H1 (cell line): Measurements from ENCODE around the gene TOP3B. TPM values are rescaled to one million over a fixed set of nuclear protein-coding genes. Genes with fewer than 3 reads are reported as not detected.
A peak's percentile ranks its signal among the peaks of the same experiment; 100 is the strongest.

Experiments used
- CTCF ChIA-PET: fragments of 300-600 bp; sonication (Branson Sonifier 250); formaldehyde crosslinking; loops from one replicate; lab custom pipeline; 2021; ENCODE audit not compliant: partially characterized antibody; lab: Charles Lee
- POLR2A ChIA-PET: fragments of 300-600 bp; sonication (Branson Sonifier 250); formaldehyde crosslinking; loops from one replicate; lab custom pipeline; 2021; ENCODE audit warnings: inconsistent platforms; ENCODE audit not compliant: partially characterized antibody; lab: Charles Lee
- DNase-seq, 2 experiments: peaks; one replicate each; pipeline versions ENCODE4 v3.0.0 to v3.0.0-alpha.2; 2010 to 2022; ENCODE audit warnings: low spot score in 2 of 2, low read depth in 1 of 2, mixed read lengths in 1 of 2
- FAIRE-seq: peaks from 2 replicates; lab custom pipeline; 2011; peaks lifted over from hg19 to GRCh38; lab: Jason Lieb, UNC
- H2AFZ ChIP-seq: 2 replicates; pipeline ENCODE4 v1.8.1; 2012; ENCODE audit warnings: low read length, inconsistent platforms
- H2AK5ac ChIP-seq: 2 replicates; pipeline ENCODE4 v1.6.1; 2013; ENCODE audit warnings: low read depth, low read length
- H2BK120ac ChIP-seq: replicated peaks from 2 replicates; pipeline ENCODE3; 2013; ENCODE audit warnings: low read depth, low read length, inconsistent platforms
- H2BK12ac ChIP-seq: 2 replicates; pipeline ENCODE4 v1.6.1; 2013; ENCODE audit warnings: low read depth, low read length
- H2BK15ac ChIP-seq: 2 replicates; pipeline ENCODE4 v1.6.1; 2013; ENCODE audit warnings: low read length
- H2BK20ac ChIP-seq: 2 replicates; pipeline ENCODE4 v1.6.1; 2013; ENCODE audit warnings: low read length
- H2BK5ac ChIP-seq: 2 replicates; pipeline ENCODE4 v1.6.1; 2013; ENCODE audit warnings: low read depth, low read length
- H3K14ac ChIP-seq: 2 replicates; pipeline ENCODE4 v1.6.1; 2013; ENCODE audit warnings: inconsistent platforms; ENCODE audit not compliant: insufficient read length
- H3K18ac ChIP-seq: 2 replicates; pipeline ENCODE4 v1.6.1; 2013; ENCODE audit warnings: low read length; ENCODE audit errors: extremely low read depth
- H3K23ac ChIP-seq: 2 replicates; pipeline ENCODE4 v1.6.1; 2013; ENCODE audit warnings: inconsistent platforms; ENCODE audit not compliant: insufficient read length
- H3K23me2 ChIP-seq: 2 replicates; pipeline ENCODE4 v1.6.1; 2013; ENCODE audit warnings: low read depth, low read length
- H3K27ac ChIP-seq: 2 replicates; pipeline ENCODE4 v1.6.1; 2011; ENCODE audit warnings: low read depth, low read length, inconsistent platforms
- H3K27me3 ChIP-seq, 4 experiments: replicated peaks in 1 of 4; 1 replicate in 1 of 4; 2 replicates in 3 of 4; pipeline versions ENCODE4 v1.6.1 to v1.8.1; 2011 to 2013; ENCODE audit warnings: low read length in 3 of 4, mild to moderate bottlenecking in 3 of 4, inconsistent platforms in 2 of 4, mixed read lengths in 2 of 4, moderate library complexity in 1 of 4; ENCODE audit not compliant: control insufficient read depth in 3 of 4, insufficient read depth in 3 of 4; ENCODE audit errors: extremely low read depth in 1 of 4
- H3K36me3 ChIP-seq, 4 experiments: 2 replicates each; pipeline versions ENCODE4 v1.6.1 to v1.8.1; 2011 to 2013; ENCODE audit warnings: mild to moderate bottlenecking in 4 of 4, low read length in 3 of 4, moderate library complexity in 2 of 4, control low read depth in 1 of 4, inconsistent platforms in 1 of 4; ENCODE audit not compliant: insufficient read depth in 4 of 4, control insufficient read depth in 2 of 4
- H3K4ac ChIP-seq: replicated peaks from 2 replicates; pipeline ENCODE3; 2013; ENCODE audit warnings: low read length, low read depth, mixed read lengths, inconsistent platforms; ENCODE audit not compliant: insufficient read length
- H3K4me1 ChIP-seq, 4 experiments: replicated peaks in 1 of 4; 1 replicate in 1 of 4; 2 replicates in 3 of 4; pipeline versions ENCODE4 v1.6.1 to v1.8.1; 2011 to 2013; ENCODE audit warnings: low read length in 3 of 4, inconsistent platforms in 2 of 4, mixed read lengths in 1 of 4; ENCODE audit not compliant: insufficient read depth in 4 of 4, control insufficient read depth in 3 of 4
- H3K4me2 ChIP-seq, 2 experiments: 2 replicates each; pipeline versions ENCODE4 v1.6.1 to v1.8.1; 2011 to 2013; ENCODE audit warnings: low read depth in 2 of 2, low read length in 2 of 2, control low read depth in 1 of 2, inconsistent platforms in 1 of 2, mild to moderate bottlenecking in 1 of 2; ENCODE audit not compliant: insufficient read depth in 1 of 2
- H3K4me3 ChIP-seq, 4 experiments: fragments of 200-600, 300-600 bp in 1 of 4; sonication (generic), shearing (Covaris generic), sonication (Bioruptor Twin) in 1 of 4; 2 replicates each; pipeline versions ENCODE4 v1.5.1 to v1.8.1; 2011 to 2016; ENCODE audit warnings: low read length in 4 of 4, low read depth in 3 of 4, control low read depth in 2 of 4, inconsistent platforms in 2 of 4, mild to moderate bottlenecking in 2 of 4, mixed read lengths in 1 of 4, moderate library complexity in 1 of 4; ENCODE audit not compliant: insufficient read depth in 2 of 4; ENCODE audit errors: extremely low read depth in 1 of 4
- H3K56ac ChIP-seq: replicated peaks from 2 replicates; pipeline ENCODE3; 2013; ENCODE audit warnings: low read depth, mild to moderate bottlenecking, mixed read lengths, low read length, inconsistent platforms; ENCODE audit not compliant: insufficient read length
- H3K79me1 ChIP-seq: 2 replicates; pipeline ENCODE4 v1.6.1; 2013; ENCODE audit warnings: low read depth, low read length, control low read depth
- H3K79me2 ChIP-seq, 2 experiments: 2 replicates each; pipeline versions ENCODE4 v1.6.1 to v1.8.1; 2012 to 2013; ENCODE audit warnings: low read length in 2 of 2, mild to moderate bottlenecking in 2 of 2, inconsistent platforms in 1 of 2; ENCODE audit not compliant: insufficient read depth in 2 of 2, control insufficient read depth in 1 of 2
- H3K9ac ChIP-seq, 4 experiments: replicated peaks in 1 of 4; 1 replicate in 1 of 4; 2 replicates in 3 of 4; pipeline versions ENCODE4 v1.6.1 to v1.8.1; 2011 to 2013; ENCODE audit warnings: low read depth in 3 of 4, low read length in 3 of 4, control low read depth in 2 of 4, mild to moderate bottlenecking in 2 of 4, moderate library complexity in 2 of 4, inconsistent platforms in 1 of 4; ENCODE audit errors: extremely low read depth in 1 of 4
- H3K9me3 ChIP-seq, 2 experiments: 2 replicates each; pipeline versions ENCODE4 v1.6.1 to v1.8.1; 2012 to 2013; ENCODE audit warnings: mild to moderate bottlenecking in 2 of 2, moderate library complexity in 2 of 2, control low read depth in 1 of 2, inconsistent platforms in 1 of 2, low read depth in 1 of 2, low read length in 1 of 2, mixed read lengths in 1 of 2; ENCODE audit not compliant: insufficient read depth in 2 of 2
- H4K20me1 ChIP-seq, 2 experiments: replicated peaks in 1 of 2; 2 replicates each; pipeline versions ENCODE3 to v1.8.1; 2011 to 2013; ENCODE audit warnings: inconsistent platforms in 2 of 2, low read length in 2 of 2, mild to moderate bottlenecking in 1 of 2; ENCODE audit not compliant: insufficient read depth in 2 of 2, control insufficient read depth in 1 of 2
- H4K5ac ChIP-seq: 2 replicates; pipeline ENCODE4 v1.6.1; 2013; ENCODE audit warnings: low read length, low read depth, mixed read lengths, inconsistent platforms; ENCODE audit not compliant: insufficient read length
- H4K8ac ChIP-seq: 2 replicates; pipeline ENCODE4 v1.8.0; 2013; ENCODE audit warnings: mild to moderate bottlenecking, moderate library complexity, low read length, inconsistent platforms; ENCODE audit not compliant: insufficient read depth; ENCODE audit errors: extremely low read depth
- H4K91ac ChIP-seq: replicated peaks from 2 replicates; pipeline ENCODE3; 2013; ENCODE audit warnings: low read length, mixed read lengths, inconsistent platforms; ENCODE audit not compliant: insufficient read length
- BRCA1 ChIP-seq: IDR thresholded peaks from 2 replicates; pipeline ENCODE4 v1.6.1; 2012; ENCODE audit warnings: low read depth, low read length, improper control_type of control experiment
- CEBPB ChIP-seq: IDR thresholded peaks from 2 replicates; pipeline ENCODE4 v1.6.1; 2012; ENCODE audit warnings: low read depth, low read length
- E2F6 ChIP-seq: IDR thresholded peaks from 2 replicates; pipeline ENCODE4 v1.6.1; 2012; ENCODE audit warnings: inconsistent platforms
- FOSL1 ChIP-seq: IDR thresholded peaks from 2 replicates; pipeline ENCODE4 v1.6.1; 2011; ENCODE audit warnings: mild to moderate bottlenecking, low read depth, low read length, moderate library complexity; ENCODE audit not compliant: insufficient read depth
- MAFK ChIP-seq: IDR thresholded peaks from 2 replicates; pipeline ENCODE4 v1.6.1; 2012; ENCODE audit warnings: low read depth, mild to moderate bottlenecking, improper control_type of control experiment, low read length
- NANOG ChIP-seq: IDR thresholded peaks from 2 replicates; pipeline ENCODE4 v1.6.1; 2011; ENCODE audit warnings: low read length, low read depth, mild to moderate bottlenecking, inconsistent platforms; ENCODE audit not compliant: insufficient read depth, poor library complexity, severe bottlenecking
- SIX5 ChIP-seq: IDR thresholded peaks from 2 replicates; pipeline ENCODE4 v1.6.1; 2011; ENCODE audit warnings: mild to moderate bottlenecking, low read depth, low read length
- SP4 ChIP-seq: IDR thresholded peaks from 2 replicates; pipeline ENCODE4 v1.6.1; 2012; ENCODE audit warnings: low read length, inconsistent platforms
- TEAD4 ChIP-seq: IDR thresholded peaks from 2 replicates; pipeline ENCODE4 v1.6.1; 2012; ENCODE audit warnings: low read depth, low read length, inconsistent platforms, mixed read lengths
- WGBS, 2 experiments: shearing (Covaris generic) in 1 of 2; methylation state at CpG; one replicate each; pipeline versions ENCODE4 v1.1.6 to v1.1.7; 2013 to 2015; ENCODE audit warnings: low lambda C conversion rate in 2 of 2, mixed read lengths in 2 of 2, inconsistent platforms in 1 of 2, low coverage in 1 of 2, missing lambda C conversion rate in 1 of 2; ENCODE audit not compliant: insufficient replicate concordance in 2 of 2, insufficient coverage in 1 of 2, insufficient read length in 1 of 2; ENCODE audit errors: extremely low coverage in 1 of 2, missing lambda C conversion rate in 1 of 2; 5-methylcytosine and 5-hydroxymethylcytosine counted together
- polyA plus RNA-seq, 7 experiments: library from polyadenylated mRNA; depleted of rRNA in 3 of 7; stranded (reverse) in 5 of 7; unstranded in 2 of 7; fragments of >200 nt in 5 of 7; fragments of 200-250 nt in 2 of 7; gene quantifications; 1 replicate in 5 of 7; 2 replicates in 1 of 7; 4 replicates in 1 of 7; pipeline versions ENCODE4 v1.2.1 to v1.2.3, GENCODE V29; 2011 to 2013; ENCODE audit warnings: missing spikeins in 2 of 7, mixed read lengths in 2 of 7
- total RNA-seq: library from RNA; stranded (reverse); fragmentation: NEBNext Ultra II Directional; extraction: Animal tissue kit (Norgen Biotek cat#: 25700); gene quantifications from 2 replicates; pipeline ENCODE4 v1.2.1, GENCODE V29; 2021

TOP3B gene
- total and polyA plus RNA-seq, 2 of the 8 experiments (the other 6 are each of a cell fraction or from before 2014, with no cell fraction given), result 30.4 to 52.8 TPM

- no peaks in the 10 kb centered on the region for H3K27me3 ChIP-seq
- H4K20me1 ChIP-seq, result no peaks in the 10 kb centered on the region
- no peak overlapping the region for H3K56ac ChIP-seq
- H2BK20ac ChIP-seq, result no peak overlapping the region
- no peak for FAIRE-seq
- H4K8ac ChIP-seq, result no peak overlapping the region
- no peak overlapping the region for H3K4ac ChIP-seq
- no peak overlapping the region for H3K14ac ChIP-seq
- no peak overlapping the region for H2BK120ac ChIP-seq
- H3K23me2 ChIP-seq, result no peaks in the 10 kb centered on the region
- H3K9ac ChIP-seq, result no peak overlapping the region
- H4K5ac ChIP-seq, result no peak overlapping the region
- H3K27ac ChIP-seq, result no peak overlapping the region
- no peak overlapping the region for H3K23ac ChIP-seq
- no peaks in the 10 kb centered on the region for H3K79me1 ChIP-seq
- H2BK15ac ChIP-seq, result no peak overlapping the region
- no peak overlapping the region for H2AFZ ChIP-seq
- TF ChIP-seq NANOG, result no peak
- no peak for TF ChIP-seq SP4
- no peak for TF ChIP-seq SIX5
- no peak for TF ChIP-seq MAFK
- no peak for TF ChIP-seq CEBPB
- no peak for TF ChIP-seq BRCA1
- TF ChIP-seq E2F6, result no peak
- no peak for TF ChIP-seq TEAD4
- TF ChIP-seq FOSL1, result no peak
- WGBS, 2 experiments, result 94% methylated on average over 12 of the region's 12 CpGs; no CpG with 5 or more reads in 1 of the 2 experiments
- peak overlapping the region; percentile 52; the same call in 1 of the 2 replicates for H2BK5ac ChIP-seq
- H2BK12ac ChIP-seq, result no peak overlapping the region
- no peak overlapping the region for H3K4me2 ChIP-seq
- H3K36me3 ChIP-seq, result 0 out of 8 replicates have a peak, but pooled peaks cover 0 to 3% (median 1%) of the 10 kb centered on the region in 4 experiments
- H4K91ac ChIP-seq, result peak overlapping the region; percentile 47
- no peak overlapping the region for H3K18ac ChIP-seq
- peak in 1 of 2 experiments; percentile 44 for DNase-seq
- 0 out of 2 replicates have a peak overlapping the region, but pooled peaks have one; percentile 24 for H2AK5ac ChIP-seq
- H3K4me3 ChIP-seq, result no peak overlapping the region
- ChIA-PET CTCF (interaction anchor here (0.6 to 2.0 kb wide), 4 partner anchors 10 to 169 kb away, joined by 3 to 16 read pairs (median 8); no protein-coding TSS in a partner anchor), POLR2A (interaction anchor here (1.6 kb wide), 1 partner anchor 9 kb away, joined by 8 read pairs; no protein-coding TSS in a partner anchor)
- no peaks in the 10 kb centered on the region for H3K9me3 ChIP-seq
- peaks cover 3 to 28% (median 21%) of the 10 kb centered on the region in 4 experiments for H3K4me1 ChIP-seq
- H3K79me2 ChIP-seq, result no peaks in the 10 kb centered on the region
These were observed 54.5 kb downstream of the TOP3B start for GRCh38 chr22:21928048-21928447.
